SIG-M5 (cell line): ENCODE results near the gene ADAT2.

Experiments used
- DNase-seq: peaks from one replicate; lab custom pipeline; 2025; lab: John Stamatoyannopoulos, UW

Gene ADAT2

DNA sequence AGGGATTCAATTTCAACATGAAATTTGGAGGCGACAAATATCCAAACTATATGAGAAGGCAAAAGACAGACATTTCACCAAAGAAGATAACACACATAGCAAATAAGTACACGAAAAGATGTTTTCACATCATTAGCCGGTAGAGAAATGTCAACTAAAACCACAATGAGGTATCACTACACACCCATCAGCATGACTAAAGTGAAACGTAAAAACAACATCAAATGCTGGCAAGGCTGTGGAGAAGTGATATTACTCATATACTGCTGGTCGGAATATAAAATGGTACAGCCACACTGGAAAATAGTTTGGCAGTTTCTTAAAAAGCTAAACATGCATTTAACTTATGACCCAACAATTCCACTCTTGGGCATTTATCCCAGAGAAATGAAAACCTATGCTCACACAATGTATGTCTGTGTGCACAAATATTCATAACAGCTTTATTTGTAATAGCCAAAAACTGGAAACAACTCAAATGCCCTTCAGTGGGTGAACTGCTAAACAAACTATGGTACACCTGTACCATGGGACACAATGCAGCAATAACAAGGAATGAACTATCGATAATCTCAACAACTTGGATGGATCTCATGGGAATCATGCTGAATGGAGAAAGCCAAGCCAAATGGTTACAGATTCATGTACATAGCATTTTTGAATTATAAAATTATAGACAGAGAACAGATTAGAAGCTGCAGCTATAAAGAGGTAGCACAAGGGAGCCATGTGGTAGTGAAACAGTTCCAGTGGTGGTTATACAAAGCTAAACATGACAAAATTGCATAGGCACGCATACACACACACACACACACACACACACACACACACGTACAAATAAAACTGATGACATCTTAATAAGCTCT, 8.6 kb downstream of the ADAT2 start:
- no peak for DNase-seq

DNA sequence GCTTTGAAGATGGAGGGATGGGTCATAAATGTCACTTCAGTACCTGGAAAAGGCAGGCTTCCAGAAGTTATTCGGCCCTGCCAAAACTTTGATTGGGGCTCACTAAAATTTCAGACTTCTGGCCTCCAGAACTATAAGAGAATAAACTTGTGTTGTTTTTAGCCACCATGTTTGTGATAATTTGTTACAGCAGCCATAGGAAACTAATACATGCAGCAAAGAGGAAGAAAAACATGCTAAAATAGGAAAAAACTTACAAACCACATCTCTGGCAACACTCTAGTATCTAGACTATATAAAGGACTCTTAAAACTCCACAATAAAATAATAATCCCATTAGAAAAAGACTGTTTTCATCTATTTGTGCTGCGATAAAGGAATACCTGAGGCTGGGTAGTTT, 9.5 kb downstream of the ADAT2 start:
- DNase-seq = no peak

DNA sequence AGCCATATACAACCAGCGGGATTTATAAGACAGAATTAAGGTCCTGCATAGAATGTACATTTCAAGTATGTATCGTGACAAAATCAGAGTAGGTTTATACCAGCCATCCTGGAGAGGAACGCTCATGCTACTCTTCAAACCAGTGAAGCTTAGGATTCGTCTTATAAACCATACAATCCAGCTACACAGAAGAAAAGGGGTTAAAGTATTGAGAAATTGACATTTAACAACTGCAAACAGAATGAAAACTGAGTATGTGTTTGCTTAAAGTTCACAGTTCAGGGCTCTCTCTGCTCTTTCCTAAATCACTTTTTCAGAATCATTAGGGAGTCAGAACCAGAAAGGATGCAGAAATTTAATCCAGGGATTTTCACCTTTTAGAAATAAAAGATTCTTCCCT, 17.9 kb downstream of the ADAT2 start:
- DNase-seq = no peak

DNA sequence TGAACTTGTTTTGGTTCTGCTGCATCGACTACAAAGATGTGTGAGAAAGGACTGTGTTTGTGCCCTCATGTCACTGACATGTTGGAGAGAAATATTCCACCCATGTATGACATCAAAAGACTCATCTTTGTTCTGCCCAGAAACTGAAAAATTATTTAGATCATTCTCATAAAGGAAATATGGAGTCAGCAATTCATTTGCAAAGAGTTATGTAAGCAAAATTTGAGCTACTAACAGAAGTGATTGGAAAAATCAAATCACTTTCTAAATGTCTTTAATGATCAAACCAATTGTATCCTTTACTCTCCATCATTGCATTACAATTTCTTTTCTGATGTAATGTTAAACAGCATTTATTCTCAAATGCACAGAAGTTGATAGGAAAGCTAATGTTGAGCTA, 19.3 kb downstream of the ADAT2 start:
- DNase-seq = no peak

DNA sequence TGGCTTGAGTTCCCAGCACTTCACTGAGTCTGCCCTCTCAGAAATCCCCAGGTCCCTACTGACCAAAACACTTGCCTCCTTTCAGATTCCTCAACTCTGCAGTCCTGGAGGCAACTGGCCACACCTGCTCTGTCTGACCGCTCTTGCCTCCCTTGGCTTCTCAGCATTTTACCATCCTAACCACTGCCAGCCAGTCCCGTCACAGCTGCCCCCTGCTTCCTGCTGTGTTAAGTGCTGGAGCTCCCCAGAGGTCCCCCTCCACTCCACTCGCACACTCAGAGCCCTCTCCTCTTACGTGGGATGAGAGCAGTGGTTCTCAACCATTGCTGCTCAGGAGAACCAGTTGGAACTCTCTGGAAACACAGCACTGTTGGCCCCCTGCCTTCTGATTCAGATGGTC, 20.5 kb downstream of the ADAT2 start:
- DNase-seq = no peak

DNA sequence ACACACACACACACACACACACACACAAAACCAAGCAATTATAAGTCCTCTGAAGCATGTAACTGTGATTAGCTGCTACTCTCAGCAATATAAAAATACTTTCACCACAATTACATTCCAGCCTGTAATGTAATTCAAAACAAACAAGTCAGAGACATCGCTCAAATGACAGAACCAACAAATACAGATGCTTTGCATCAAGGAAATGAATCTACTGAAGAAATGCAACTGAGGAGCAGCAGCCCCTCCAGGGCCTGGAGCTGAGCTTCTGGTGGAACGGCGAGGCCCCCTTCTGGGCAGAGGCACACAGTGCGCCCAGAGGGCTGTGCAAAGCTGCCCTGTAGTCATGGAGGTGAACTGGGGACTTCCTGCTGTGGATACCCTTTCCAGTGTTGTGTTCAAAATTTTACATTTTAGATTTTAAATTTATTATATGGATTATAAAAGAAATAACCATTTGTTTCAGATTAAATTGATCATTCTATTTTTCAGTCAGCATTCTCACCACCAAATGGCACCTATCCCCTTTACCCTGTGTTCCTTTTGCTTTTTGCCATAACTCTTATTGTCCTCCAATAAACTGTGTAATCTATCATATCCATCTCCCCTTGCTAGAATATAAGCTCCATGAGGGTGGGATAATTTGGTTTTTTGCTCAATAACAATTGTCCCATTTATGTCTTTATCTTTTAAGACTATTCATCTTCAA, 23.2 kb downstream of the ADAT2 start:
- no peak for DNase-seq

DNA sequence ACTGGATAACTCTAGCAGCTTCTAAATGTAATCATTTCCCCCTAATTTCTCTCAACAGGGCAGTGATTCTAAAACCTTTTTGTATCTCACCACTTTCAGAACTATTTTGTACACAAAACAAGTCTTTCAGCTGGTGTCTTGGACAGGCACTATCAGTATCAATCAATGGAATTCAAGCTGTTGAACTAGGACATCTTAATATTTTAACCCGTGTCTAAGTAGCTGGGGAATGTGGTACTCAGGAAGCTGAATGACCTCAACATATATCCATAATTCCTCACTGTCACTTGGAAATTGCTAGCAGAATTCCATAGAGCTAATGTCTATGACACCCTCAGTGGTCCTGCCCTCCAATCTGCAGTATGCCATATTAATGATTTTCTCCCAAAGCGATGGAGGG, 24.5 kb downstream of the ADAT2 start:
- no peak for DNase-seq

DNA sequence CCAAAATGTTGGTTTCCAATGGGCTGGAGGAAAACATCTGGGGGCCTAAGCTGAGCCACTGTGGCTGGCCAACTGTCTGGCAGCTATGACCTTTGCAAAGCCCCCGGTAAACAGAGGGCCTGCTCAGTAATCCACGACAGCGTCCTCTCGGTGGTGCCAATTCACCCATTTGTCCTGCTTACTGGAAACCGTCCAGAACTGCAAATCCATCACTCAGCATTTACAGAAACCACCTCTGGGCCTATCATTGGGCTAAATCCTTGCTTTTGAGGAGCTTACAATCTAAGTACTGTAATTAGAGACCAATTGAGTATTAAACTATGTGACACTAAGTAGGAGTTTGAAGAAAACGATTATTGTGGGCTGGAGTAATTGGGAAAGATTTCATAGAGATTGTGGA, 31.0 kb downstream of the ADAT2 start:
- no peak for DNase-seq

DNA sequence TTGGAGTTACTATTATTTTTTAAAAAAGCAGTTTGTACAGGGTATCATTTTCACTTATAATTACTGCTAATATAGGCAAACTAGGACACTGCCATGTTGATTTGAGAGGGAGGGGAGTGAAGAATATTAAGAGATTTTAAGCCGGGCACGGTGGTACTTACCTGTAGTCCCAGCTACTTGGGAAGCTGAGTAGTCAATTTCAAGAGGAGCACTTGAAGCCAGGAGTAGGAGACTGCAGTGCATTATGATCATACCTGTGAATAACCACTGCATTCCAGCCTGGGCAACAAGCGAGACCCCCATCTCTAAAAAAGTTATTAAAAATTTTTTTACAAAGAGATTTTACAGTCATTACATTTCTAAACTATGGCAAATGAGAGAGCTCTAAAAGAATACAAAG, 35.7 kb downstream of the ADAT2 start:
- DNase-seq = no peak

DNA sequence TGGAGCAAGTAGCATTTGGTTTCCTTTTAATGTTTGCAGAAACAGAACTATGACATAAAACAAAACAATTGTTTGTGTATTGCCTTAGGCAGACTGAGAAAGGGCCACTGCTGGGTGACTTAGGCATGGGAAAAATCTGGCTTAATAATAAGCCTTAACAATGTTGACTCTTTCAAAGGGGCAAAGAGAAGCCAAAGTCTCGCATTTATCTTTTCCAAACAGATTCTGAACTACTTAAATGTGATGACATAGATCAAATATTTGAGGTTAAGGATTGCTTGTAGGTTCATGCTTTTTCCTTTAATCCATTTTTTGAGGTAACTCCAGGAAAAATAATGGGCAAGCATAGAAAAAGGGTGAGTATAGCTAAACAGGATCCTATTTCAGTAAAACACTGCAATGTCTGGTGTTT, 39.6 kb downstream of the ADAT2 start:
- DNase-seq = no peak

DNA sequence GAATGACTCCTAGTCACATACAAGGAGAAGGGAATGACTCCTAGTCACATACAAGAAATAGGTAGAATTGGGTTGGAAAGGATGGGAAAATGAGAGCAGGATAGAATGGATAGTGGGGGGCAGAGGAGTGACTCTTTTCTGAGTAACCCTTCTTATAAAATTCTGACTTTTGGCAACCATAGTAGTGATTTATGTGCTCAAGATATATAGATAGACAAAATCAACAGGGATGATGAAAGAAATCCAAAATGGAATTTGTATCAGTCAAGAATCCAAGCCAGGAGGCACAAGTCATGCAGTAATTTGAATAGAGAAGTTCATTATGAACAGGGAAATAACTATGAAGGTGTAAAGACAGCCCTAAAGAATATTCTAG, 41.7 kb downstream of the ADAT2 start:
- no peak for DNase-seq

DNA sequence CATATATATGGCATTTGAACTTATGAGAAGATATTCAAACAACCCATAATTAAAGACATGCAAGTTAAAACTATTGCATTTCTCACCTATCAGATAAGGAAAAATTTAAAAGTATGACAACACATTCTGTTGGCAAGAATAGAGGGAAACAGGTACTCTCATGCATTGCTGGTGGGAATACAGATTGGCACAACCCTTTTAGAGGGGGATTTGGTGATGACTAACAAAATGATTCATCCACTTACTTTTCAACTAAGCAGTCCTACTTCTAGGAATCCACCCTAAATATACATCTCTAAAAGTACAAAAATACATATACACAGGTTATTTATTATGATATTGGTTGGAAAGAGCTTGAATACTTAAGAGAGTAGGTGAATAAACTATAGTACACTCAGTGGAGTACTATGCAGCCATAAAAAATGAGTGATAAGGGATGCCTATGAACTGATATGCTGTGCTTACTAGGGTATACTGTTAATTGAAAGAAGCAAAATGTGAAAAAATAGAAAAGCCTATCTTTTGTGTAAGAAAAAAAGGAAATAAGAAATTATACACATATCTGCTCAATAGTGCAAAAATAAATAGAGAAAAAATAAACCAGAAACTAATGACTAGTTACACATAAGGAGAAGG, 42.2 kb downstream of the ADAT2 start:
- DNase-seq = no peak

DNA sequence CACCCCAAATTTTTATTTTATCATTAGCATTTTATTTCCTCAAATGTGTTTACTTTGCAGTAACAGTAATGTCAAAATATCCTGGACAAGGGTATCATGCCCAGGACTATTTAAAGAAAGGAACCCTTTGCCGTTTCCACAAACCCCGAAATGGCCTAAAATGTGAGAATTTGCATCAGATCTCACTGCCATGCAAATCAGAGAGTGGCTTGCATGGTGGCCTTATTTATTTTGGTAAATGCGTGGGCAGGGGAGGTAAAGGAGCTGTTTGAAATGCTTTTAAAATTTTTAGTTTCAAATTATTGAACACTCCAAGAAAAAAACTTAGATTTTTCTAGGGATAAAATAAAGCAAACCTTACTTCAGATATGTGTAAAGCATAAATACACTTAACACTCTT, 43.8 kb downstream of the ADAT2 start:
- no peak for DNase-seq

DNA sequence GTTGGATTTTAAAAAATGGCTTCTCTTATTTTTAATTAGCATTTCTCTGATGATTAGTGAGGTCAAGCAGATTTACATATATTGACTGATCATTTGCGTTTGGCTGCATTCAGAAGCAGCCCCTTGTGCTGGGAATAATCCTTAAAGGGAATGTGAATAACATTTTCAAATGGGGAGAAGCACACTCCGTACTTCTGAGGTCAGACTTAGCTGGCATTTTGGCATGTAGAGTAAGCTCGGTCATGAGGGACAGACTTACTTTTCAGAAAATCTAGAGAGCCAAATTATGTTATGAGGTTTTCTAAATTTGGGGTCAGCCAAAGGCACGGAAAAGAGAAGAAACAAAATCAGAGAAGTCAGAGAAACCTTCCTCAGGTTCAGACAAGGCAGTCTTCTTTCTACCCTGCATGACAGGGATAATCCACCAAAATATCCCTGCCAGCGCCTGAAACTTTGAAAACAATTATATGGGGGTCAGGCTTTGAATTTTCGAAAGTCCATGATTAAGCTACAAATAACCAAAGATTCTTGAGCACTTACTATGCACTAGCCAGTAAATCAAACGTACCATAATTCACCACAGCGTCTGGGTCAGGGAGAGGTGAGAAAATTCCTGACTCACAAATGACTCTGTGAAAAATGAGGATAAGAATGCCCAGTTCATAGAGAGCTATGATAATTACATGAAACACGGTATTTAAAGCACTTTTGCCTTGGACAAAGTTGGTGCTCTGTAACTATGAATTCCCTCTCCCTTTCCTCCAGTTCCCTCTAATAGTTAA, 44.9 kb downstream of the ADAT2 start:
- no peak for DNase-seq

DNA sequence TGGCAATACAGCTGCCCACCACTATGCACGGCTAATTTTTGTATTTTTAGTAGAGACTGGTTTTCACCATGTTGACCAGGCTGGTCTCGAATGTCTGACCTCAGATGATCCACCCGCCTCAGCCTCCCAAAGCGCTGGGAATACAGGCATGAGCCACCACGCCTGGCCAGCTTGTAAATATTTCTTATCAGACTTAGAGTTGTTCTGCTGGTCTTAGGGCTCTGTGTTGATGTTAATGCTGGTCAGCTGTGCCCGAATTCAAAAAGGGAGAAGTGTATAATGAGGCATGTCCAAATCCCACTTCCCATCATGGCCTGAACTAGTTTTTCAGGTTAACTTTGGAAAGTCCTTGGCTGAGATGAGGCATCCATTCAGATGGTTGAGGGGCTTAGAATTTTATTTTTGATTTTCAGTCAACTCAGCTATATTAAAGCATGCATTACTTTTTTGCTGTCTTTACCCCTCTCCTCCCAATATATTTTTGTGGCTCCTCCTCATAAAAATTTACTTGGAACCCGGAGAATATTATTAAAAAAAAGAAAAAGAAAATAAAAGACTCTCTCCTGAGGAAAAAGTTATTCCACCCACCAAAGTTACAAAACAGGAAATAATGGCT, 47.7 kb downstream of the ADAT2 start:
- DNase-seq = no peak

DNA sequence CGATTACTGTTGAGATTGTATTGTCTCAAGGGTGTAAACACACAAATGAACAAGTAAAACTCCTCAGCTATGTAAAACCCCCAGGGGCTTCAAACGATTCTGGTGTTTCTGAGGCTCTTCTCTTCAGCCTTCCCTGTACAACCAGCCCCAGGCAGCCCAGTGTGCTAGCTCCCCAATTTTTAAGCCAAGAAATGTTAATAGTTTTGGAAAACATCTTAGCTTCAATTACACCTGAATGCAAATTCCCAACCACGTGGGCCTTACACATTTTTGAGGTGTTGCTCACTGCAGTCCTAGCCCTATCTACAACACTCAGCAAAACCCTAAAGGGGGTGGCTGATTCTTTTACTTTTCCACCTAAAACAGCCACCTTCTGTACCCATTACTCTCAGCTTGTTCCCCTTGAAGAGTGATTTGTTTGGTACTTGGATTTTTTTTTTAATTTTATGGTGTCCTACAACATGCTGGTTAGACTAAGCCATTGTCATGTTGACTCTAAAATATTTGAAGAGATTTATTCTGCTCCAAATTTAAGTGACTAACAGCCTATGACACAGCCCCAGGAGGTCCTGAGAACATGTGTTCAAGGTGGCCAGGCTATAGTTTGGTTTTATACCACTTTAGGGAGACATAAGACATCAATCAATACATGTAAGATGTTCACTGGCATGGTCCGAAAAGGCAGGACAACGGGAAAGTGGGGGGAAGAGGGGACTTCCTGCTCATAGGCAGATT, 48.7 kb downstream of the ADAT2 start:
- no peak for DNase-seq

DNA sequence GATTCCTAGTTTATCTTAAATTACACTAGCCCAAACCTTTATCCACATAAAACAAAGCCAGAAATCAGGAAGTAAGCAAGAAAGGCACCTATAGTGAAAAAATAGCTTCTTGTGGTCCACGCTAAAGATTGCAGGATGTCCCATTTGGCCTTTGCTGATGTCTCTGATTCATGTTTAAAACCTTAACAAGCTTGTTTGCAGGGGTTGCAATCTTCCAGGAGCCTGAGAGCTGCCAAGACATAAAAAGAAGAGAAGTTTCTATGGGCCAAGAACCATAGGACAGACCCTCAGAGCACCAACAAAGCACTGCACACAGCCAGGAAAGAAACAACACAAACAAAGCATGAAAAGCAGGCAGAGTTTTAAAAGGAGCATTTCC, 49.4 kb downstream of the ADAT2 start:
- DNase-seq = no peak

DNA sequence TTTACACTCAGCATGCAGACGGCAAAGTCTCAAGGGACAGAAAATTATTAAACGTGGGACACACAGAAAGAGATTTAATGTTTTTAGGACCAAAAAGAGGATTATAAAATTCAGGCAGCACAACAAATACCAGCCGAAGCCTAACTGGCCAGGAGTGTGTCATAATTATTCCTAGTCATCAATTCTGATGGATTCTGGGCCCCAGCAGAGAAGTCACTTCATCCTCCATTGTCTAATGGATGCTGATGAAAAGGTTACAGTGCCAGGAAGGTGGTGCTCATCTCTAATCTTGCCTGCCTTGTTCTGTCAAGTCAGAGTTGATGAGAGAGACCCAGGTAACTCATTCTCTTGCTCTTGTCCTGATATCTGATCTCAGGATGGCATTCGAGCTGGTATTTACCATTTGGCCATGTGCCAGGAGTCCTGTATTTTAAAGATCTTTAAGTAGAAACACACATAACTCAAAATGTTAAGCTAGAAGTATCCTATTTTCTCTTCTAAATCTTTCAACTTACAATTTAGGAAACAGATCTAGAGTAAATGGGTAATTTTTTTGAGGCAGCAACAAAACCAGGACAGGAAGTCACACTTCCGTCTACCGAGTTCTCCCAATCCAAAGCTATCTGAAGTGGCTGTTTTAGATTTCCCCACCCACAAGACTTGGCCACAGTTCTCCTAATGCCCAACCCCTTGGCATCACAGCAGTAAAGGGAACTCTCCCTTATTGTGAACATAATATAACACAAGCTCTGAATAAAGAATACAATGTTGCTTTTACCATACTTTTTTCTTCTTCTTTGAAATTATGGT, 50.0 kb downstream of the ADAT2 start:
- no peak for DNase-seq

DNA sequence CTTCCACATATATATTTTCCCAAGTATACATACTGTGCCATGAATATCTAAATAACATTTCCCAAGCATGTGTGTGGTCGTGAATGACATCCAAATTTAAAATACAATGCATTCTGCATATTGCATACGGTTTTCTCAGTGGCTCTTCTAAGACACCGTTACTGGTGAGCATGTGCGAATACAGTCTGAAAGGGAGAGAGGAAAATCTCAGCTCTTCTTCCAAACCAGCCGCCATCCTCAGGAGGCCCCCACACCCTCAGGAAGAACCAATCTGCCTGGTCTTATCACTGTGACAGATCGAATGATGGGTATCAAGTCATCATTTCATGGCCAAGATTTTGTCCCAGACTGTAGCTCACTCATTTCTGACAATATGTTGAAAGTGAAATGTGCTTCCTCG, 50.7 kb downstream of the ADAT2 start:
- DNase-seq = no peak

DNA sequence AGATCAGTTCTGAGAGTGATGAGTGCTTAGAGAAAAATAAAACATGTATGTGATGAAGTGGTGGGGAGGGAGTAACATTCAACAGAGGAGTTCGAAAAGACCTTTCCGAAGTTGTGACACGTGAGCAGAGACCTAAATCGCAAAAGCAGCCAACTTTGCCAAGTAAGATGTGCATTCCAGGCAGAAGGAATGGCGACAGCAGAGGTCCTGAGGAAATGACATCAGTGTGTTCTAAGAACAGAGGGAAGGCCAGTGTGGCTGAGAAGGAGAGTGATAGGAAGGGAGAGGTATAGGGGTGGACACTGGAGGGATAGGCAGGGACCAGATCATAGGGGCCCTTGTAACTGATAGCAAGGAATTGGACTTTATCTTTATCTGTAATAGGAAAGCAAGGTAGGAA, 51.3 kb downstream of the ADAT2 start:
- DNase-seq = no peak
